Stimulated activated CD4-positive, alpha-beta T cell treated with anti-CD3 and anti-CD28 coated beads, Interleukin-2, amount 100 ng/mL, for 4 hours (primary cell): ENCODE data around the gene GSS.

ENCODE experiments used
- DNase-seq: peaks from one replicate; pipeline ENCODE4 v3.0.0-alpha.2; 2020; ENCODE audit warnings: low read depth

GSS gene

DNA sequence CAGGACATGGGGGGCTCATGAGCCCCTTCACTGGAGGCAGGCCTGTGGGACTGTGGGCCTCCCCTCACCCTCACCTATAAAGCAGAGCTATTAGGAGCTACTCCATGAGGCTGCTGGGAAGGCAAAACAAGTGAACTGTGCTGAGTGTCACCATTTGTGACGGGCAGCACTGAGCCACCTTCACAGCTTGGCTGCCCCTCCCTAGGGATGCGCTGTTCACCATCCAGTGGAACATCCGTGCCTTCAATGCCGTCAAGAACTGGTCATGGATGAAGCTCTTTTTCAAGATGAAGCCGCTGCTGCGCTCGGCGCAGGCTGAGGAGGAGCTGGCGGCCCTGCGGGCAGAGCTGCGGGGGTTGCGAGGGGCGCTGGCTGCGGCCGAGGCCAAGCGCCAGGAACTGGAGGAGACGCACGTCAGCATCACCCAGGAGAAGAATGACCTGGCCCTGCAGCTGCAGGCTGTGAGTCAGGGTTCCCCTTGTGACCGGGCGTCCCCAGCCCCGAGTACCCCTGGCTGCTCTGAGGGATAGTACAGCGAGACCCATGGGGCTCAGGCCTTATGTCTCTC is 38.4 kb upstream of the GSS start:
- DNase-seq, result no peak

DNA sequence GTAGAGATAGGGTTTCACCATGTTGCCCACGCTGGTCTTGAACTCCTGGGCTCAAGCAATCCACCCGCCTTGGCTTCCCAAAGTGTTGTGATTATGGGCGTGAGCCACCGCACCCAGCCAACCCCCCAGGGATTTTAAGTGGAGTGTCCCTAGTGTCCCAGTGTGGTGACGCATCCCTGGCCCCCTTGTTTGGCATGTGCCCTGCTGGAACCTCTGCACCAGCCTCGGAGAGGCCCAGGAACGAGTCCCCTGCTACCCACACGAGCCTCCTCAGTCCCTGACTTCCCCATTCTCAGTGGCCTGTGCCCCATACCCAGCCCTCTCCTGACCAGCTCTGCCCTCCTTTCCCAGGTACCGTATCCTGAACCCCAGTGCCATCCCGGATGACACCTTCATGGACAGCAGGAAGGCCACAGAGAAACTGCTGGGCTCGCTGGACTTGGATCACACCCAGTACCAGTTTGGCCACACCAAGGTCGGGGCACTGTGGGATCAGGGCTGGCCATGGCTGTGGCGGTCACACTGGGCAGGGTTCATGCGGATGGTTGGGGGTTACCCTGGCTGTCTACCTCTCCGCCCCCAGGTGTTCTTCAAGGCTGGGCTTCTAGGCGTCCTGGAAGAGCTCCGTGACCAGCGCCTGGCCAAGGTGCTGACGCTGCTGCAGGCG is 37.3 kb upstream of the GSS start:
- no peak for DNase-seq

DNA sequence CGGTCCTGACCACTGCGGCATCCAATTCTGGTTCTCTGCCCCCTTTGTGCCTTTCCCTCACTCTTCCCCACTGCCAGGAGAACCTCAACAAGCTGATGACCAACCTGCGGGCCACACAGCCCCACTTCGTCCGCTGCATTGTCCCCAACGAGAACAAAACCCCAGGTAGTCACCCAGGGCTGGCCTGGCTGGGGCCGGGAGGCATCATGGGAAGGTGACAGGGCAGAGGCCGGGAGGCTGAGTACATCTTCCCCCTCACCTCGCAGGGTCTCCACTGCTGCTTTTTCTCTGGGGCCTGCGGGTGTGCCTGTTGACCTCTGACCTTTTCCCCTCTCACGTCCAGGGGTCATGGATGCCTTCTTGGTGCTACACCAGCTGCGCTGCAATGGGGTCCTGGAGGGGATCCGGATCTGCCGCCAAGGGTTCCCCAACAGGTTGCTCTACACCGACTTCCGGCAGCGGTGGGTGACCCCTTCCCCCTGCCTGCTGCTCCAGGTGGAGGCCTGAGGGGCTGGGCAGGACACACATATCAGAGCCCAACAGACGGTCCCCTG is 35.1 kb upstream of the GSS start:
- DNase-seq, result no peak

DNA sequence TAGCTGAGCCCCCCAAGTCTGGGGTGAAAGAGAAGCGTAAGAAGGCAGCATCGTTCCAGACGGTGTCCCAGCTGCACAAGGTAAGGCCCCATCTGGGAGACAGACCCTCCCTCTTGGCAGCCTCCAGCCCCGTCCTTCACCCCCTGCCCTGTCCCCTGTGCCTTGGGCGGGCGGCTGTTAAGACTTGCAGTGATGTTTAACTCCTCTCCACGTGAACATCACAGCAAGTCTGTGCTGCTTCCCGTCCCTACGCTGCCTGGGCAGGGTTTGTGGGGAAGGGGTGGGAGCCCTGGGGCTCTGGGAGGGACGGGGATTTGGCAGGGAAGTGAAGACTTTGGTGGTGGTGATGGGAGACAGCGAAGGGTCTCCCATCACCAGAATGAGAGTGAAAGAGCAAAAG is 34.6 kb upstream of the GSS start:
- DNase-seq, result no peak

DNA sequence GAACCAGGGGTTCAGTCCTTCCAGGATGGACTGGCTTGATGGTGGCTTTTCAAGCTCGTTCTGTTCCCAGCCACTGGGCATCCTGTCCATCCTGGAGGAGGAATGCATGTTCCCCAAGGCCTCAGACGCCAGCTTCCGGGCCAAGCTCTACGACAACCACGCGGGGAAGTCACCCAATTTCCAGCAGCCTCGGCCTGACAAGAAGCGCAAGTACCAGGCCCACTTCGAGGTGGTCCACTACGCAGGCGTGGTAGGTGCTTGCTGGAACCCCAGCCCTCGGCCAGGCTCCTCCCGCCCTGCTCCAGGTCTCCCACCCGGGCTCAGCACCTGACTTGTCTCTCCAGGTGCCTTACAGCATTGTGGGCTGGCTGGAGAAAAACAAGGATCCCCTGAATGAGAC is 34.1 kb upstream of the GSS start:
- DNase-seq, result no peak

DNA sequence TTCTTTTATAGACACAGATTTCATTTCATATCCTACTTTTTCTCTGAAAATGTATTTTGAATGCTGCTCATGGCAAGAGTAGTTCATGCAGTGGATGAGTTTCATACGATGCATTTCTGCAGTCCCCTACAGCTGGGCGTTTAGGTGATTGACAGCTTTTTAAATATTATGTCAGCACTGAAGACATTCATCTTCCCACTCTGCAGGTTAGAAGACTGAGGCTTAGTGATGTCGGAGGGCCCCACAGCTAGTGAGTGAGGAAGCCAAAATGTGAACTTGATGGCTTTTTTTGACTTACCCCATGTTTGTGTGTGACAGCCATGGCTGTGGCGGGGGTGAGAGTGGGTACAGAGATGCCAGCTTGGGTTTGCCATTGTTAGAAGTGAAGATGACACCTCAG is 33.5 kb upstream of the GSS start:
- no peak for DNase-seq

DNA sequence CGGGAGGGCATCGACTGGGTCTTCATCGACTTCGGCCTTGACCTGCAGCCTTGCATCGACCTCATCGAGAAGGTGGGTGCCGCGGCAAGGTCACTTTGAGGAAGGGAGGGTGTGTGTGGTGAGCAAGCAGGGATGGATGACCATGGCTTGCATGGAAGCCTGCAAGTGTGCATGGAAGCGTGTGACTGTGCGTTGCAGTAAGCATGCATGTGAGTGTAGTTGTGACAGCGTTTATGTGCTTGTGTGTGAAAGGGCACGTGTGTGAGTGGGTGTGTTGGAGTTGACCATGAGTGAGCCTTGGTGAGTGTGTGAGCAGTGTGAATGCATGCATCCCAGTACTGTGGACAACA is 32.6 kb upstream of the GSS start:
- DNase-seq, result no peak

DNA sequence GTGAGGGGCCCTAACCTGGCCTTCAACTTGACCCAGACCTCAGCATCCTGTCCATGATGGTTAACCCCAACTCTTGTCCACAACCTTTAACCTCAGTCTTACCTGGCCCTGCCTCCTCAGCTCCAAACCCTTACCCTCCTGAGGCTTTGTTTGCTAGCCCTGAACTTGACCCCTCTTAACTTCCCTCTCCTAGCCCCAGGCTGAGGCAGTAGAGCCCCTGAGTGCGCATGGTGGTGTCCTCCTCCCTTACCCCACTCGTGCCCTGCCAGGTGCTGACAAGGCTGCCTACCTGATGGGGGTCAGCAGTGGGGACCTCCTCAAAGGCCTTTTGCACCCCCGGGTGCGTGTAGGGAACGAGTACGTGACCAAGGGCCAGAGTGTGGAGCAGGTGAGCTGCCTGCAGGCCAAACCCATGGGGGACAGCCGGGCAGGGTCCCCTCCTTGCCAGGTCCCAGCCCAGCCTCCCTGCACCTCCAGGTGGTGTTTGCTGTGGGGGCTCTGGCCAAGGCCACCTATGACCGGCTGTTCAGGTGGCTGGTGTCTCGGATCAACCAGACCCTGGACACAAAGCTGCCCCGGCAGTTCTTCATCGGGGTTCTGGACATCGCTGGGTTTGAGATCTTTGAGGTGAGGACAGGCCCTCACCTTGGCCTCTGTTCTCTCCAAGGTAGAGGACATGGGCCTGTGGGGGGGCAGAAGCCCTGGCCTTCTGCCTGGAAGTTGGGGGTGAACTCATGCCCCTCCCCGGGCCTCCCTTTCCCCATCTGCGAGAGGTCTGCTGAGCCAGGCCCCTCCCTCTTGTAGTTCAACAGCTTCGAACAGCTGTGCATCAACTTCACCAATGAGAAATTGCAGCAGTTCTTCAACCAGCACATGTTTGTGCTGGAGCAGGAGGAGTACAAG is 31.9 kb upstream of the GSS start:
- no peak for DNase-seq

DNA sequence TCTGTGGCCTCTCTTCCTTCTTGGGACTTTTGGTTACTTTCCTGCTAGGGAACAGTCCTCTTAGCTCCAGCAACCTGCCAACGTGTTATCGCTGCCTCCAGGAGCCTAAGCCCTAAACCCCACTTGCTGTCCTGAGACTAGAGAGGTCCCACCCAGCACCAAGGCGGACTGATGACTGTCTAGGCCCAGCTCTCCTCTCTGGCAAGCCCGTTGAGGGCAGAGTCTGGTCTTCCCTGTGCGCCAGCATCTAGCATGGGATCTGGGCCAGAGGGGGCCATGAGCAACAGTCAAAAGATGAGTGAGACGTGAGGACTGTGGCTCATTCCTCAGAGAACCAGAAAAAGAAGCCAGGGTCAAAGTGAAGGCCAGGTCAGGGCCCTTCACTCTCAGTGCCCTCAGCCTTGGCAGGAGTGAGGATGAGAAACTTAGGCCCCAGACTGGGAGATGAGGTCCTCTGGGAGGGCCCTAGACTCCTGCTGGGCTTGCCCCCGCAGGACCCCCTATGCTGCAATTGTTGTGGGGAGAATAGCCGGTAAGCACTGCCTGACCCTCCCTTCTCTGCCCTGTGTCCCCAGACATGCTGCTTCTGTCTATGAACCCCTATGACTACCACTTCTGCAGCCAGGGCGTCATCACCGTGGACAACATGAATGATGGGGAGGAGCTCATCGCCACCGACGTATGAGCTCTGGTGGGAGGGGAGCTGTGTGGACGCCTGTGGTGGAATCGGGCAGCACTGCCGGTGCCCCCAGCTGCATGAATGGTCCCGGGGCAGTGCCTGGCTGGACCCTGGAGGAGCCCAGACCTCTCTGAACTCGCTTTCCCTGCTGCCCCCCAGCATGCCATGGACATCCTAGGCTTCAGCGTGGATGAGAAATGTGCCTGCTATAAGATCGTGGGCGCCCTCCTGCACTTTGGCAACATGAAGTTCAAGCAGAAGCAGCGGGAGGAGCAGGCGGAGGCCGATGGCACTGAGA is 31.0 kb upstream of the GSS start:
- DNase-seq, result no peak

DNA sequence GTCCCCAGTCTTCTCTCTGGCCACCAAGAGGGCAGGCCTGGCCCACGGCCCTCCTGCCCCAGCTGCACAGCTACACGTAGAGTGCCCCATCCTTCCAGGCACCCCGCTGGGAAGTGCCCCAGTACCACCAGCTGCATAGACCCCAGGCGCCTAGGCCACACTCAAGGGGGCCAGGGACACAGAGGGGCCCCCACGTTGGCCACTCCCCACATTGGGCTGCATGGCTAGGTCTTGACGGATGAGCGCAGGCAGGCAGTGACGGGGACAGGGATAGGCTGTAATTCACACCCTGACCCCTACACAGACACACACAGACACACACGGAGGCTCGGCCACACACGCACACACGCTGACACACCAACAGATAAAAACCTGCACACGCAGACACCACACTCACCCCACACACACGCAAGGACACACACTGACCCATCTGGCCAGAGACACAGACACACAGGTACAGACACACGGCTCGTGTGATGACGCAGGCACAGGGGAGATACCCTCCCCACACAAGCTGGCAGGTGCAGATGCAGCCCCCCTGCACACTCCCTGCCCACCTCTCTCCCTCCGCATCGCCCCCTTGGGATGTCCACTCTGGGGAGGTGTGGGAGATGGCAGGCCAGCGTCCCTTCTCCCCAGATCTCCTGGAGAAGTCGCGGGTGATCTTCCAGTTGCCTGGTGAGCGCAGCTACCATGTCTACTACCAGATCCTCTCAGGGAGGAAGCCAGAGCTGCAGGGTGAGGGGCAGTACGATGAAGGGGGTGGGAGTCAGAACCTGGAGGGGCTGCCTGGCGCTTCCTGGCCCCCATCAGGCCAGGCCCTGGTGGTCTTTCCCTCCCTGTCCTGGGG is 30.1 kb upstream of the GSS start:
- DNase-seq, result no peak

DNA sequence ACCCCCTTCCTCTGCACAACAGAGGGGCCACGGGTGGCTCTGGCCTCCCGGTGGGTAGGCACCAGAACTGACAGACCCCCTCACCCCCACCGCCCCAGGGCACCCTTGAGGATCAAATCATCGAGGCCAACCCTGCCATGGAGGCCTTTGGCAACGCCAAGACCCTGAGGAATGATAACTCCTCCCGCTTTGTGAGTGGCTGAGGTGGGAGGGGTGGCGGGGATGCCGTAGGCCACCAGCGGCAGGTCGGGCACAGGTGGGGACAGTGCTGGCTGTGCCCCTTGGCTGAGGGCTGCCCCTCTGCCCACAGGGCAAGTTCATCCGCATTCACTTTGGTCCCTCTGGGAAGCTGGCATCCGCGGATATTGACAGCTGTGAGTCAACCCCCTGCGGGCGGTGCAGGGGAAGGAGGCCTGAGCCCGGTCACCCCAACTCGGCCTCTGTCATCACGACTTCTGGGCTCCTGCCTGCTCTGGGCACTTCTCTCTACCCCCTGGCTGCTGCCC is 29.2 kb upstream of the GSS start:
- no peak for DNase-seq

DNA sequence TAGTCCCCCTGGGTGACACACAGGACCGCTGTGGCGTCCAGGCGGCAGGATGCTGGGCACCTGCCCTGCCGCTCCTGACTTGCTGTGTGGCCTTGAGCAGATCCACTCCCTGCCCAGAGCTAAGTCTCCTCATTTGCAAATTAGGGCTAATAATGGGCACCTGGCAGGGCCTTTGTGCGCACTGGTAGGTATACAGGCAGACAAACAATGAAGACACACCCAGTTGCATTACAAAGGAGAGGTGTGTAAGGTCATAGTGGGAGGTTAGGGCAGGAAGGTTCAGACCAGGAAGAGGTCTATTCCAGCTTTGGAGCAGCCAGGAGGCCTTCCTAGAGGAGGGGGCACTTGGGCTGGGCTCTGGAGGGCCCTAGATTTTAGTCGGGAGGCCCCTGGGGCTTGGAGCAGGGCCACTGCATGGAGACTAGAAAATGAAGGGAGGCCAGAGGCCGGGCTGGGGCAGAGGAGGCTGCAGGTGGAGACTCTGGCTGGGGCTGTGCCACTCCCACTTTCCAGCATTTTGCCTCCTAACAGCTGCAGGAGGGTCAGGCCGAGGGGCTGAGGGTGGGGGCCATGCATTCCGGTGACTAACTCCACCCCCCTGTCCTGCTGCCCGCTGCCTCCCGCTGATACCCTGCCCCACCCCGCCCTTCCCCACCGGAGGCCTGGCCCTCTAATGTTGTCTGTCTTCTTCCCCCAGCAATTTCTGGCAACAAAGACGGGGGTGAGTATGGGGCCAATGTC is 28.6 kb upstream of the GSS start:
- DNase-seq, result no peak

DNA sequence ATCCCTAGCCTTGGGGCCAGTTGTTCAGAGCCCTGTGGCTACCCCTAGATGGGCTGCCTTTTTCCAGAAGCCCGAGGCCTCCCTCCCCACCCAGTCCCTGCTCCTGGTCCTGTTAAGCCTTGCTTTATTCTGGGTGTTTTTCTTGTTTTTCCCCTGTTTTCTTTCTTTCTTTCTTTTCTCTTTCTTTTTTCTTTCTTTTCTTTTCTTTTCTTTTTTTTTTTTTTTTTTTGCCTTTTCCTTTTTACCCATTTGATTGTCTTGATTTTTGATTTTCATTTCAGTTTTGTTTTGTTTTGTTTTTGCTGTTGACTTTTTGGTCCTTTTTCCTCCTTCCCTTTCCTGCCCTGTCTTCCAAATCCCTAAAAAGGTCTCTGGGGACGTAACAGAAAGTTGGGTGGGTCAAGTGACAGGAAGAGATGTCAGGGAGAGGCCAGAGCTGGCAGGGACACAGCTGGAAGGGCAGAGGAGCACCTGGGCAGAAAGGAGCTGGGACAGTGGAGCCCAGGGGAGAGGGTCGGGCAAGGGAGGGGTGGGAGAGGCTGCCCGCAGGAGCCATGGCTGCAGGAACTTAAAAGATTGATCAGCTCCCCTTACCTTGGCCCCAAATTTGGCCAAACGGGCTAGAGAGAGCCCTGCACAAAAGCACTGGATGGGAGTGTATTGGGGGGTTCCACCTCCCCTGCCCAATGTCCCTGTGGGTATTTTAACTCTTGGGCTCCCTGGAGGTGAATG is 27.6 kb upstream of the GSS start:
- no peak for DNase-seq

DNA sequence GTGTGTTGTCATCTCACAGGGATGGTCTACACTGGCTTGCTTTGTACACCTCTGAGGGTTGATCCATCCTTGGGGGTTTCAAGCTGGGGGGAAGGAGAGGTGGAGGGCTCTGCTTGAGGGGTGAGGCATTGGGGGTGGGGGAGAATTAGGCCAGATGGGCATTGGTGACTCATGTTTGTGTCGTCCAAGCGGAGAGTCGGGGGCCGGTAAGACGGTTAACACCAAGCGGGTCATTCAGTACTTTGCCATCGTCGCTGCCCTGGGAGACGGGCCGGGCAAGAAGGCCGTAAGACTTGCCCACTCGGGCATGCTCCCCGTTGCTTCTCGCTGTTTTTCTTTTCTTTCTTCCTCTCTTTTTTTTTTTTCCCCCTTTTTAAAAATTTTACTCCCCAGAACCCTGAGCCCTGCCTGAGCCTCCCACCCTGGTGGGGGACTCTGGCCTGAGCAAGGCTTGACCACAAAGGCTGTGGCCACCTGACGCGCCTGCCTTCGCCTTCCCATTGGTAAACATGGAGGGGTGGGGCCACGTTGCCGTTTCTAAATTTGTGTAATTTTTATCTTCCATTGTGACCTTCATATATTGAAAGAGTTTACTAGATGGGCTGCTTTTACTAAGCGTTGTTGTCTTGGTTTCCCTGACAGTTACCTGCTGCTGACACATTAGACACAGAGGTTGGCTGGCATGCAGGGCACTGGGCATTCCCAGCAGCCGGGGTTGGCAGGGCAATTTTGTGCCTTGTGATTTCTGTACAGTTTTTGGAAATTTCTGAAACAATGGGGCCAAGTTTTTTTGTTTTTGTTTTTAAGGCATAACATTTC is 26.9 kb upstream of the GSS start:
- no peak for DNase-seq

DNA sequence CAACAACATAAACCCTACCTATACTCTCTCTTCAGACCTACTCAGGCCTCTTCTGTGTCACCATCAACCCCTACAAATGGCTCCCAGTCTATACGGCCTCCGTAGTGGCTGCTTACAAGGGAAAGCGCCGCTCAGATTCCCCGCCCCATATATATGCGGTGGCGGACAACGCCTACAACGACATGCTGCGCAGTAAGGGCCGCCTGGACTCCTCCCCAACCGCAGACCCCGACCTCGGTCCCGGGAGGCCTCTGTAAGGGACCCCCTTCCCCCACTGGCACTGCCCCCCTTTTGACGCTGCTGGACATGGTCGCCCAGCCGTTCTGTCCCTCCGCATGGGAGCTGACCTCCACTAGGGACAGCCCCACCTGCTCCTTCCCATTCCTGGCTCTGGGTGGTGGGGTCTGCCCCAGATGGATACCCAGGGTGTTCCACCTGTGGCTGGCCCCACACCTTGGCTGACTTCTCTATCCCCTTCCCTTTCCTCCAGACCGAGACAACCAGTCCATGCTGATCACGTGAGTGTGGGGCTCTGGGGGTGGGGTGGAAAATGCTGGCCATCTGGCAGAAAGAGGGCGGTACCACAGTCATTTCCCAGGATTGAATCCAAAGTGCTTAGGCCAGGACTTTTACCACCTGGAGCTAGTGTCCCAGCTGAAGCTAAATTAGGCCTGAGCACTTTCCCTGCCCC is 25.1 kb upstream of the GSS start:
- DNase-seq, result no peak

DNA sequence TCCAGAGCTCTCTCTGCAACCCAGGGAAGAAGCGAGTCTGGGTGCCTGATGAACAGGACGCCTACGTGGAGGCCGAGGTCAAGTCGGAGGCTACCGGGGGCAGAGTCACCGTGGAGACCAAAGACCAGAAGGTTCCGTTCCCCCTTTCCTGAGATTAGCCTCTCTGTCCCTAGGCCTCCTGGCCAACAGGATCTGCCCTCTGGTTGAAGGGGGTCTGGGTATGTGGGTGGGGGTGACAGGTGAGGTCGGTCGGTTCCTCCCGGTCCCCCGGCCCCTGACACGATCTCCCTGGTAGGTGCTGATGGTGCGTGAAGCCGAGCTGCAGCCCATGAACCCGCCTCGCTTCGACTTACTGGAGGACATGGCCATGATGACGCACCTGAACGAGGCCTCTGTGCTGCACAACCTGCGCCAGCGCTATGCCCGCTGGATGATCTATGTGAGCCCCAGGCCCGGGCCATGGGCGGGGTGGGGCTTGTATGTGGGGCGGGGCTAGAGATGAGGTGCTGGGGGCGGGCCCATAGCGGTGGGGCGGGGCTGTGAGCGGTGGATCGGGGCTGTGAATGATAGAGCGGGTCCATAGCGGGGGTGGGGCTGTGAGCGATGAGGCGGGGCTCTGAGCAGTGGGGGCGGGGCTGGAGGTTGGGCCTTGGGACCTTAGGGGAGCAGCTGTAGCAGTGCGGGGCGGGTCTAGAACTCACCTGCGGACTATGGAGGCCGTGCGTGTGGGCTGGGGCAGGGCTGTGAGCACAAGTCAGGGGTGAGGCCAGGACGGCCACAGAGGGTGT is 24.0 kb upstream of the GSS start:
- DNase-seq, result no peak
